Measurements from ENCODE around the gene RASGRP1.

The RASGRP1 gene

DNA sequence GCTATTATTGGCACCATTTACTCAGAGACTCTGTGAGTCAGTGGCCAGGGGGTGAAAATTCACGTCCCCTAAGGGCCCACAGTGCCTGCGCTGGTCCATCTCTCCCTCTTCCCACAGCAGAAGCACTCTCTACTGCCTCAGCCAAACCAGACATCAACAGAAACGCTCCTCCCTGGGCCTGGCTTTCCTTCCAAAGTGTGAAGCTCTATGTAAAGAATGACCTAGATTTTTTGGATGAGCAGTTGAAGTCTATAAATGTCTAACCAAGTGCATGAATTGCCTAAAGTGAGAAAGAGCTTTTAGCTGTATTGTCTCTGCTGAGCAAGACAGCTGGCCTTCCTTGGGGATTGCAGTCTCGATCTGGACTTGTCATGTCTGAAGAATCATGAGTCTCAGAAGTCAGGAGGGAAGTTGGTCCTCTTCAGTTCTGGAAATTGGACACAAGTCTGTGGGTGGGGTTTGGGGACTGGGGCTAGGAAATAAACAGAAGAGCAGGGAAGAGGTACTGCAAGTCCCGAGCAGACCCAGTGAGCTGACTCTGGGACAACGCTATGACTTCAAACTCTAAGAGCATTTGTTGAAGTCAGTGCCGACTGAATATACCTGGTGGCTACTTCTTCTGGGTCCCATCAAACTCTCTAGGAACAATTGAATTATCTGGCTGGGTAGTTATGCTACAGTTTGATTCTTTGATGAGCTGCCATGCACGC is 29.0 kb downstream of the RASGRP1 start:
- no peak for DNase-seq (ENCODE audit: low read depth)

DNA sequence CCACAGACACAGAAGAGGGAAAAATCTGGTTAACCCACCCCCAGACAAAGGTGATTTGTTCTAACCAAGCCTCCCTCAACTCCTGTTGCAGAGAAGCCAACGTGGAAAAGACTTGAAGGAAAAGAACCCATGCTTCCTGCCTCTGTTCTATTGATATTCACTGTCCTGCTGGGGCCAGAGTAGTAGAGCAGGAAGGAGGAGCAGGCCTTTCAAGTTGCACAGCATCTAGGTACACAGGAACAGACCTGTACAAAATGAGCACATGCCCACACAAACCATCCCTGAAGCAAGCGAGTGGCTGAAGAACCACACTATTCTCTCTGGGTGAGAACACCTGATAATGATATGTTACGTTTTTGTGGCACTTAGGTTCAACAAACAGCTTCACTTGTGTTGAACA is 29.9 kb downstream of the RASGRP1 start:
- DNase-seq (ENCODE audit: low read depth), result no peak

DNA sequence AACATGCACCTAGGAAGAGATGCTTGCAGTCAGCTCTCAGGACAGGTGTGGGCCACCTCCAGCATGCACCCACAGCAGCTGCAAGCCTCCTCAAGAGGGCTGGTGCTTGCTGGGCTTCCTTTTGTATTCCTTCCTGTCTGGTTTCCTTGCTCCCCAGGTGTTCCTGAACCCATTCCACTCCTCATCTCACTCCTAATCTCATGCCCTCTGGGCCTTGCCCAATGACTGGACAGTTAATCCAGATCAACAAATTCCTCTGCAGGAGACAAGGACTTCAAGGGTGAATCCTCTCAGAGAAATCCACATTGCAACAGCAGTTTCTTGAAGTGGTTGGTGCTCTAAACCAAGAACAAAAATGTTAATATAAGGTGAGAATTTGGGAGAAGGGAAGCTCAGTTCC is 30.7 kb downstream of the RASGRP1 start:
- DNase-seq (ENCODE audit: low read depth), result no peak

- no peak for DNase-seq (ENCODE audit: low read depth)
Measured at GRCh38 chr15:38533416-38533915, 31.1 kb downstream of the RASGRP1 start.

DNA sequence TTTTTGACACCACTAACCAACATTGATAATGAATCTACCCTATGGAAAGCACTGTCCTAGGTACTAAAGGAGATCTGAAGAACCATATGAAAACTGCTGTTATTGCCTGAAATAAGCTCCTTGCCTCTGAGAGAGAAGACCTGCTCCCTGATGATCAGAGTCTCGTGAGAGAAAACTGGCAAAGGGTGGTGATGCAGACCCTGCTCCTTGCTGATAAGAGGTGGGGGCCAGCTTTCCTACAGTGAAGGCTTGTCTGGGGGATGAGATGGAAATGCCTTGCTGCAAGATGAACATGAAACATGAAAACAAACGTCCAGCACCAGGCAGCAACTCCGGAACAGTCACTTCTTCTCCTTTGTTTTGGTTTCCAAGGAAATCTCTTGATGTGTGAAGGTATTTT is 31.9 kb downstream of the RASGRP1 start:
- DNase-seq (ENCODE audit: low read depth), result no peak

DNA sequence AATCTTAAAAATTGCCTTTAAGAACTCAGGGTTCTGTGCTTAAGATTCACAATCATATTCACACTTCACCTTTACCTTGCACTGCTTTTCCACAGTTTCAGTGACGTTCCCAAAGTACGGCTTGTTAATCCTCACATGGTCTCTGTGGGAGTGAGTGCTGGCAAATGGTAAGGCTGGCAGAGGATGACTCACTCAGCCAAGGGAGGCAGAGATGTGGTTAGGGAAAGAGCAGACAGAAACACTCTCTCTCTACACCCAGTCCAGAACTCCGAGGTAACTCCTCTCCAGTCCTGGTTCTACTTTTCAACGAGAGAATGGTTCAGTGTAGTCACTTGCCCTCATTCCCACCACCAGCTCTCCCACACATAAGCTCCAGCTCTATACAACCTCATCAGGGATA is 33.1 kb downstream of the RASGRP1 start:
- DNase-seq (ENCODE audit: low read depth), result no peak

DNA sequence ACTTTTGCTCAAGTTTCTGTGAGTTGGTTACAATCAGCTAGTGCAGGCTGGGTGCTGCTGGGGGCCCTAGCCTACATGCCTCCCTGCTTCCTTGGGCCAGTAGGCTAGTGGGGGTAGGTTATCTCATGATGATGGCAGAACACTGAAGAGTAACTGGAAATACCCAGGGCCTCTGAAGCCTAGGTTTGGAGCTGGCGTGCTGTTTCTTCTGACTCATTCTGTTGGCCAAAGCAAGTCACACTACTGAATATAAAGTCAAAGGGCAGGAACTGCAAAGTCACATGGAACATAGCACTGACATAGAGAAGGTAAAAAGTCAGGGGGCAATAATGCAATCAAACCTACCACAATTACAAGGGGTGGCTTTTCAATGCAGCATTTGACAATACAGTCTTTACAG is 34.5 kb downstream of the RASGRP1 start:
- no peak for DNase-seq (ENCODE audit: low read depth)

GRCh38 chr15:38528294-38528693 is 36.3 kb downstream of the RASGRP1 start:
- DNase-seq (ENCODE audit: low read depth), result no peak

DNA sequence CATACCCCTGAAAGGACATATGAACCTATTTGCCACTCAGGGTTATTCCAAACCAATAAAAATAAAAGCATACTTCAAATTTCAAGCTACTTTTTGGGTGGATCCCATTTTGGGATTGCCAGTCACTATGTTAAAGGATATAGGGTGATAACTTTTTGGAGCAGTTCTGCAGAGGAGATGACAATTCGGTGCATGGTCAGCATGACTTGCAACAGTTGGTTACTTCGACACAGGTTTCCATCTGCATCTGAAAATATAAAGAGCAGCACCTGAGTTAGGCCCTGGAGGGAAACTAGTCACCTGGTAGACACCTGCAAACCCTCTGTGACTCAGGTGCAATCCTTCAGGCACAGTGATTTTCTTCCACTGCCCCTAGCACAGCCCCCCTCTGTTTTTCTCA is 38.5 kb downstream of the RASGRP1 start:
- DNase-seq (ENCODE audit: low read depth), result no peak

DNA sequence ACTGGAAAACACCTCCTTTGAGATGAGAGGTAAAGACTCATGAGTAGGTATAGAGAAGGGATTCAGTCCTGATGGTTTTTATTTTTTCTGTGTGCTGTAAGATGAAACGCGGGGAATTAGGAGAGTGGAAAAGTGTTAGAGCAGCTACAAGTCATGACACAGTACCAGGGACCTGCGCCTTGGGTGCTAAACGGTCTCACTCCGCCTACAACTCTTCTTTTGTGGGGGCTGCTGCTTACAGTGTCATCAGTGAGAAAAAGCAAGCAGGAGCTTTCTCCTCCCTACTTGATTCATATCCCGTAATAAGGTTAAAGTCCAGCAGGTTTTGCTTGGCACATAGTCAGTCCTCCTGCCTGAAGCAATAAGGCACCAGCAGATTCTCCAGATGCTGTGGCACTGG is 39.1 kb downstream of the RASGRP1 start:
- DNase-seq (ENCODE audit: low read depth), result no peak

DNA sequence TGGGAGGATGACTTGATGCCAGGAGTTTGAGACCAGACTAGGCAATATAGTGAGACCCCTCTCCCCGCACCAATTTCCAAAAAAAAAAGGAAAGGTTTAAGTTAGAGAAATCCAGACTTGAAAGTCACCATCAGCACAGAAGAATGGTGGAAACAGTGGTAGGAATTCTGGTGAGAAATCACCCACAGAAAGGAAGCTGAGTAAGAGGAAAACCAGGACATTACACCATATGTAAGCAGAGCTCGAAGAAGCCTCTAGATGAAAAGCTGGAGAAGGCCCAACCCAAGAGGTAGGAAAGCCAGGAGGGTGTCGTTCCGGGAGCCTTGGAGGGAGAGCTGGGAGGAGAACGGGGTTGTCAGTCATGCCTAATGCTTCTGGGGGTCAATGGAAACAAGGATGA is 40.5 kb downstream of the RASGRP1 start:
- DNase-seq (ENCODE audit: low read depth), result no peak

GRCh38 chr15:38522922-38523321 is 41.7 kb downstream of the RASGRP1 start:
- no peak for DNase-seq (ENCODE audit: low read depth)

GRCh38 chr15:38521316-38521715 is 43.3 kb downstream of the RASGRP1 start:
- no peak for DNase-seq (ENCODE audit: low read depth)

GRCh38 chr15:38520035-38520434 is 44.6 kb downstream of the RASGRP1 start:
- DNase-seq (ENCODE audit: low read depth), result no peak

DNA sequence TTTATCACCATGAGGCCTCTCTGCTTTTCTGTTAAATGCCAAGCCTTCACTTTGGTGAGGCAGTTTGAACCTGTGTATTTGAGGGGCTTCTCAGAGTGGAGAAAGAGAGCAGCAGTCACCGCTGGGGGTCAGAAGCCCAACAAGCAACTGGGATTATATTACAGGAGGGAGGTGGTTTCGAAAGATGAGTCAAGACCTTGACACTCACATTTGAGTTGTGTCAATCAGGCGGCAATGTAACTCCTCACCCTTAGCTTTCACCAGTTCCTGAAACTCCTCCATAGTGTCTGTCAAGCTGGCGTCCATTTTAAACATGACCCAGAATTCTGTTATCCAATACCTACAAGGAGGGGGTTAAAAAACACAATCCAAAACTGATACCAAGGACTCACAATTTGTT is 46.5 kb downstream of the RASGRP1 start:
- DNase-seq (ENCODE audit: low read depth), result no peak

- no peak for DNase-seq (ENCODE audit: low read depth)
Measured at GRCh38 chr15:38517312-38517975, 47.2 kb downstream of the RASGRP1 start.

DNA sequence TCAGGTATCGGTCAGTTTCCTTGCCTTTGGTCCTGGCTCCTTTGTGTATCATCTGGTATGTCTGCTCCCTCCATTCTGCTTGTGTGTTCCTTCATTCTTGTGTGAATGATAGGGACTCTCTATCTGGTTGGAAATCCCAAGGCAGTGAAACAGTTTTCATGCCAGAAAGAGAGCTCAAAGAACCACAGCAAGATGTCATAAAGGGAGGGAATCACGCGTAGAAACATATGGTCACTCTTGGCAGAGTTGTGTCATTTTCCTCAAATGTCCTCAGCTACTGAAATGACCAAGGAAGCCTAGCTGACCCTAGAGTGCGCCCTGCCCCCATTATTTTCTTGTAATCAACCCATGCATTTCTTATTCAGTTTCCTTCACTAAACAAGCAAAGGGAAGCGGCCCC is 48.0 kb downstream of the RASGRP1 start:
- no peak for DNase-seq (ENCODE audit: low read depth)

DNA sequence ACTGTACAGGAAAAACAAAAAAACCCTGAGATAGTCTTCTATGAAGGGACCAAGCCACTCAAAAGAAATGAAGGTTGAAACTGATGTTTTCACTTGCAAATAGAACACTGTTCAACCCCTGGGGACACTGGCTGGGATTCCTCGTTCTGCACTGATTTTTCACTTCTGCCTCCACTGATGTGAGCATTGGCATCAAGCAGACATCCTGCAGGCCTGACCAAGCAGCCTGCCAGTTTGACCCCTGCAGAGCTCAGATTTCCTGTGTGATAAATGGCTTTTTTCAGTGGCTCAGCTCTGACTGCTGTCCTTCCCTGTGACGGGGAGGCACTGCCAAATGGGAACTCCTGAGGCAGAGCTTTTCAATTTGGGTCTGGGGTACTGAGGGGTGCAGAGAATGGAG is 50.0 kb downstream of the RASGRP1 start:
- no peak for DNase-seq (ENCODE audit: low read depth)

GRCh38 chr15:38512901-38513300 is 51.7 kb downstream of the RASGRP1 start:
- DNase-seq (ENCODE audit: low read depth), result no peak

- DNase-seq (ENCODE audit: low read depth), result no peak
Measured at GRCh38 chr15:38509152-38509551, 55.5 kb downstream of the RASGRP1 start.

GRCh38 chr15:38508647-38509046 is 56.0 kb downstream of the RASGRP1 start:
- DNase-seq (ENCODE audit: low read depth), result no peak

DNA sequence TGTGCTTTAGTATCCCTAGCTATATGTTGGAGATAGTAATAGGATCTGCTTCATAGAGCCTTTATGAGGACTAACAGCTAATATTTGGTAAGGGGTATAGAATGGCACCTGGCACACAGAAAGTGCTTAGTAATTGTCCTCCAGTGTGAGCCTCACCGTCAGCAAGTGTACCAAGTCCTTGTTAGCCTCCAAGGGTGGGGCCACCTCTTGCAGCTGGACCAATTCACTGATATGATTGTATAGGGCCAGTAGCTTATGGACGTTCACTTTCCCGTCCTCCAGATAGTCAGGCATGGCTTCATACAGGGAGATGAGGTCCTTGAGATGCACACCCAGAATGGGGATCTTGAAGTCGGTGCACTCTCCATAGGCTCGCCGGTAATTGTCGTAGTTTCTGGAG is 57.0 kb downstream of the RASGRP1 start:
- no peak for DNase-seq (ENCODE audit: low read depth)

DNA sequence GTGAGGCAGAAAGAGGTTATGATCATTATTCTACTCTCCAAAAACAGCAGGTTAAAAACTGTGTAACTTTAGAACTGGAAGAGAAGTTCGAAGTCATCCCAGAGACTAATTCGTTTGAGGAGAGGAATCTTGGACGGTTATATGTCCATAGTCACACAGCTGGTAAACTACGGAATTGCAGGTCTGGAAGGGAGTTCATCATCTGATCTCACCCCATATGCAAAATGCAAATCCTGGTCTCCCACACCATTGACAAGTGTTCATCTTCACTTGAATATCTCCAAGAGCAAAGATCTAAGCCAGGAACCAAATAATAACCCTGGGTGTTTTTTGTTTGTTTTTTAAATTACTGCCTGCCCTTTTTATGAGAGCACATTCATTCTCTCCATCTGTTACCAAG is 57.6 kb downstream of the RASGRP1 start:
- DNase-seq (ENCODE audit: low read depth), result no peak
